Neural cell (in vitro differentiated cells): Measurements from ENCODE around the gene OR13C8. TPM values are rescaled to one million over a fixed set of nuclear protein-coding genes. Genes with fewer than 3 reads are reported as not detected.

Source experiments
- H2AFZ ChIP-seq: fragments of 200-600, 300-800 bp; sonication (generic), shearing (Covaris generic); 2 replicates; pipeline ENCODE4 v1.6.0; 2014; ENCODE audit warnings: low read depth, mild to moderate bottlenecking, antibody characterized with exemption, low read length, moderate library complexity
- H3F3A ChIP-seq: fragments of 200-600 bp; shearing (Covaris generic); 2 replicates; pipeline ENCODE4 v1.6.1; 2016; ENCODE audit warnings: mild to moderate bottlenecking, moderate library complexity, mixed read lengths, antibody characterized with exemption, low read length; ENCODE audit not compliant: insufficient read depth, poor library complexity, severe bottlenecking
- H3K27ac ChIP-seq: fragments of 200-600, 300-800 bp; sonication (generic), shearing (Covaris generic); 2 replicates; pipeline ENCODE4 v1.5.1; 2014; ENCODE audit warnings: mild to moderate bottlenecking, low read length, moderate library complexity
- H3K27me3 ChIP-seq: fragments of 300-800, 200-600 bp; sonication (generic), shearing (Covaris generic); 2 replicates; pipeline ENCODE4 v1.6.0; 2014; ENCODE audit warnings: mild to moderate bottlenecking, low read depth, low read length, moderate library complexity; ENCODE audit not compliant: insufficient read depth
- H3K36me3 ChIP-seq: fragments of 300-800, 200-600 bp; sonication (generic), shearing (Covaris generic); 2 replicates; pipeline ENCODE4 v1.5.1; 2014; ENCODE audit warnings: mild to moderate bottlenecking, antibody characterized with exemption, low read length, moderate library complexity; ENCODE audit not compliant: insufficient read depth
- H3K4me2 ChIP-seq: fragments of 300-800, 200-600 bp; sonication (generic), shearing (Covaris generic); 2 replicates; pipeline ENCODE4 v1.6.0; 2014; ENCODE audit warnings: mild to moderate bottlenecking, low read length
- H3K4me3 ChIP-seq: fragments of 300-800, 200-600 bp; sonication (generic), shearing (Covaris generic); 2 replicates; pipeline ENCODE4 v1.5.1; 2014; ENCODE audit warnings: mild to moderate bottlenecking, low read length, moderate library complexity
- H3K79me2 ChIP-seq: fragments of 200-600 bp; shearing (Covaris generic); replicated peaks from 2 replicates; pipeline ENCODE4 v1.6.0; 2014; ENCODE audit warnings: mild to moderate bottlenecking, low read length, moderate library complexity; ENCODE audit not compliant: insufficient read depth
- H3K9ac ChIP-seq: fragments of 300-800, 200-600 bp; sonication (generic), shearing (Covaris generic); 2 replicates; pipeline ENCODE4 v1.6.1; 2016; ENCODE audit warnings: mild to moderate bottlenecking, low read length, mixed read lengths
- H3K9me2 ChIP-seq: fragments of 200-600 bp; shearing (Covaris generic); 2 replicates; pipeline ENCODE4 v1.6.1; 2016; ENCODE audit warnings: mild to moderate bottlenecking, low read length, mixed read lengths; ENCODE audit not compliant: insufficient read depth
- H3K9me3 ChIP-seq: fragments of 200-600, 300-800 bp; sonication (generic), shearing (Covaris generic); 2 replicates; pipeline ENCODE4 v1.6.1; 2016; ENCODE audit warnings: mild to moderate bottlenecking, mixed run types, low read length, moderate library complexity, mixed read lengths
- H4K20me1 ChIP-seq: fragments of 200-600 bp; shearing (Covaris generic); 2 replicates; pipeline ENCODE4 v1.6.1; 2016; ENCODE audit warnings: mild to moderate bottlenecking, mixed run types; ENCODE audit not compliant: insufficient read depth
- CTCF ChIP-seq: fragments of 450-650 bp; IDR thresholded peaks from 2 replicates; pipeline ENCODE4 v1.5.1; 2014; ENCODE audit warnings: antibody characterized with exemption, mild to moderate bottlenecking, moderate library complexity; ENCODE audit not compliant: poor library complexity, severe bottlenecking
- EP300 ChIP-seq: fragments of 450-650 bp; conservative IDR thresholded peaks from 2 replicates; pipeline ENCODE4 v1.6.1; 2014; ENCODE audit warnings: antibody characterized with exemption, mild to moderate bottlenecking, moderate library complexity; ENCODE audit not compliant: poor library complexity, severe bottlenecking
- EZH2 ChIP-seq: fragments of 200-600, 300-800 bp; shearing (Covaris generic), sonication (generic); IDR thresholded peaks from 2 replicates; pipeline ENCODE4 v1.6.1; 2014; ENCODE audit warnings: antibody characterized with exemption, low read length, borderline replicate concordance, mild to moderate bottlenecking; ENCODE audit not compliant: insufficient read depth, poor library complexity, severe bottlenecking
- MXI1 ChIP-seq: fragments of 450-650 bp; conservative IDR thresholded peaks from 2 replicates; pipeline ENCODE4 v1.6.1; 2014; ENCODE audit warnings: antibody characterized with exemption, mild to moderate bottlenecking; ENCODE audit not compliant: poor library complexity, severe bottlenecking
- POLR2AphosphoS5 ChIP-seq: IDR thresholded peaks from 2 replicates; pipeline ENCODE4 v1.6.1; 2012
- RAD21 ChIP-seq: fragments of 450-650 bp; conservative IDR thresholded peaks from 2 replicates; pipeline ENCODE4 v1.6.1; 2014; ENCODE audit warnings: antibody characterized with exemption, mild to moderate bottlenecking, moderate library complexity
- REST ChIP-seq: IDR thresholded peaks from 2 replicates; pipeline ENCODE4 v1.6.1; 2012; ENCODE audit warnings: borderline replicate concordance
- SMC3 ChIP-seq: fragments of 450-650 bp; conservative IDR thresholded peaks from 2 replicates; pipeline ENCODE4 v1.6.1; 2014; ENCODE audit warnings: antibody characterized with exemption, mild to moderate bottlenecking, moderate library complexity; ENCODE audit not compliant: poor library complexity
- TAF1 ChIP-seq: IDR thresholded peaks from 2 replicates; pipeline ENCODE4 v1.6.1; 2012; ENCODE audit warnings: low read depth
- polyA plus RNA-seq: library from polyadenylated mRNA; depleted of rRNA; stranded (reverse); fragments of >200 nt; gene quantifications from 2 replicates; pipeline ENCODE4 v1.2.3, GENCODE V29; 2014

The OR13C8 gene
- polyA plus RNA-seq, 1 donor from 2014 or later, result not detected

- Histone ChIP-seq H2AFZ (no peak within 1 kb of the TSS), H3K9me2 (no peaks in the 10 kb centered on the region), H3K4me3 (no peak within 1 kb of the TSS), H3K79me2 (no peaks in the 10 kb centered on the region), H3K27me3 (no peaks in the 10 kb centered on the region), H3K36me3 (no peaks in the 10 kb centered on the region), H3K4me2 (no peak within 1 kb of the TSS), H3K9ac (no peak within 1 kb of the TSS), H3K27ac (no peak within 1 kb of the TSS), H4K20me1 (no peaks in the 10 kb centered on the region), H3K9me3 (no peaks in the 10 kb centered on the region), H3F3A (no peaks in the 10 kb centered on the region)
- TF ChIP-seq MXI1 (no peak), POLR2AphosphoS5 (no peak), EZH2 (no peak), REST (no peak), SMC3 (no peak), TAF1 (no peak), EP300 (no peak), CTCF (no peak), RAD21 (no peak)
These were observed 41.9 kb upstream of the OR13C8 start, which contains the start of gene OR13C4 for GRCh38 chr9:104527109-104527508. OR13C4 (minus strand) TSS chr9:104527209; CDS start chr9:104527209, 0 bp downstream.

- no peak for TF ChIP-seq TAF1
- TF ChIP-seq RAD21, result no peak
- no peak for TF ChIP-seq SMC3
- no peak for TF ChIP-seq REST
- TF ChIP-seq EZH2, result no peak
- no peak for TF ChIP-seq POLR2AphosphoS5
- no peak for TF ChIP-seq MXI1
- no peak for TF ChIP-seq EP300
- TF ChIP-seq CTCF, result no peak
- Histone ChIP-seq H3K9me2 (no peaks in the 10 kb centered on the region), H3K4me3 (no peak within 1 kb of the TSS), H3K27ac (no peak within 1 kb of the TSS), H3K4me2 (no peak within 1 kb of the TSS), H3K36me3 (no peaks in the 10 kb centered on the region), H3K9ac (no peak within 1 kb of the TSS), H3K79me2 (no peaks in the 10 kb centered on the region), H3K9me3 (no peaks in the 10 kb centered on the region), H3K27me3 (no peaks in the 10 kb centered on the region), H2AFZ (no peak within 1 kb of the TSS), H4K20me1 (no peaks in the 10 kb centered on the region), H3F3A (no peaks in the 10 kb centered on the region)
These were observed 32.2 kb upstream of the OR13C8 start, which contains the start of gene OR13C3 for GRCh38 chr9:104536756-104537155. OR13C3 (minus strand) TSS chr9:104536856; CDS start chr9:104536723, 133 bp downstream.
